Osteoblast (primary cell): ENCODE measurements around the gene MAD1L1. TPM values are rescaled to one million over a fixed set of nuclear protein-coding genes. Genes with fewer than 3 reads are reported as not detected.
"Not testable (repeated sequence)": the region's sequence is repeated elsewhere in the genome, so short reads cannot be mapped to it uniquely, and the experiment has no call there.

Experiments
- DNase-seq: peaks from one replicate; pipeline ENCODE4 v3.0.0; 2011; ENCODE audit warnings: low spot score, mixed read lengths; ENCODE audit not compliant: insufficient read length; ENCODE audit errors: missing footprints
- H2AFZ ChIP-seq: 2 replicates; pipeline ENCODE4 v1.6.0; 2011; ENCODE audit warnings: mild to moderate bottlenecking, low read length
- H3K27ac ChIP-seq: 2 replicates; pipeline ENCODE4 v1.5.1; 2011; ENCODE audit warnings: mild to moderate bottlenecking, low read depth, low read length, moderate library complexity
- H3K27me3 ChIP-seq: 2 replicates; pipeline ENCODE4 v1.6.0; 2012; ENCODE audit warnings: mild to moderate bottlenecking, control low read depth, inconsistent platforms, low read length, moderate library complexity; ENCODE audit not compliant: insufficient read depth
- H3K36me3 ChIP-seq: 2 replicates; pipeline ENCODE4 v1.5.1; 2011; ENCODE audit warnings: mild to moderate bottlenecking, low read length, control low read depth, moderate library complexity; ENCODE audit not compliant: insufficient read depth
- H3K4me1 ChIP-seq: 2 replicates; pipeline ENCODE4 v1.5.1; 2011; ENCODE audit warnings: mild to moderate bottlenecking, low read length, control low read depth, moderate library complexity; ENCODE audit not compliant: insufficient read depth
- H3K4me2 ChIP-seq: 2 replicates; pipeline ENCODE4 v1.6.0; 2011; ENCODE audit warnings: mild to moderate bottlenecking, low read length; ENCODE audit not compliant: insufficient read depth
- H3K4me3 ChIP-seq: fragments of 200-600 bp; sonication (generic); 3 replicates; pipeline ENCODE4 v1.5.1; 2012; ENCODE audit warnings: mild to moderate bottlenecking, low read length, inconsistent platforms; ENCODE audit not compliant: insufficient read depth
- H3K79me2 ChIP-seq: 2 replicates; pipeline ENCODE4 v1.6.0; 2012; ENCODE audit warnings: mild to moderate bottlenecking, low read length, control low read depth, inconsistent platforms; ENCODE audit not compliant: insufficient read depth
- H3K9me3 ChIP-seq: 2 replicates; pipeline ENCODE4 v1.5.1; 2011; ENCODE audit warnings: low read depth, low read length, control low read depth
- H4K20me1 ChIP-seq: 2 replicates; pipeline ENCODE4 v1.6.0; 2012; ENCODE audit warnings: mild to moderate bottlenecking, low read length, control low read depth; ENCODE audit not compliant: insufficient read depth
- CTCF ChIP-seq: IDR thresholded peaks from 2 replicates; pipeline ENCODE4 v1.5.1; 2011; ENCODE audit warnings: mild to moderate bottlenecking, low read depth, low read length, moderate library complexity; ENCODE audit errors: extremely low read depth
- total RNA-seq: library from RNA; depleted of rRNA; stranded (reverse); fragments of >200 nt; gene quantifications from 2 replicates; pipeline ENCODE4 v1.2.3, GENCODE V29; 2012

Gene MAD1L1
- total RNA-seq, 1 donor = 66.2 TPM

- no peak for TF ChIP-seq CTCF
- Histone ChIP-seq H3K4me2 (no peak overlapping the region), H3K27me3 (no peaks in the 10 kb centered on the region), H2AFZ (no peak overlapping the region), H3K4me3 (no peak overlapping the region), H3K79me2 (no peaks in the 10 kb centered on the region), H3K27ac (no peak overlapping the region), H4K20me1 (peaks cover 2% of the 10 kb centered on the region), H3K36me3 (no peaks in the 10 kb centered on the region), H3K4me1 (no peaks in the 10 kb centered on the region), H3K9me3 (no peaks in the 10 kb centered on the region)
- DNase-seq = peak; percentile 79
Observed at GRCh38 chr7:2038931-2039728, 193.6 kb downstream of the MAD1L1 start.

GRCh38 chr7:2037808-2038522, 194.8 kb downstream of the MAD1L1 start:
- Histone ChIP-seq H2AFZ (no peak overlapping the region), H3K36me3 (no peaks in the 10 kb centered on the region), H3K4me3 (no peak overlapping the region), H4K20me1 (peaks cover 2% of the 10 kb centered on the region), H3K4me1 (no peaks in the 10 kb centered on the region), H3K79me2 (no peaks in the 10 kb centered on the region), H3K27me3 (no peaks in the 10 kb centered on the region), H3K27ac (no peak overlapping the region), H3K4me2 (peak overlapping the region; percentile 14), H3K9me3 (no peaks in the 10 kb centered on the region)
- no peak for TF ChIP-seq CTCF
- peak; percentile 23 for DNase-seq

DNA sequence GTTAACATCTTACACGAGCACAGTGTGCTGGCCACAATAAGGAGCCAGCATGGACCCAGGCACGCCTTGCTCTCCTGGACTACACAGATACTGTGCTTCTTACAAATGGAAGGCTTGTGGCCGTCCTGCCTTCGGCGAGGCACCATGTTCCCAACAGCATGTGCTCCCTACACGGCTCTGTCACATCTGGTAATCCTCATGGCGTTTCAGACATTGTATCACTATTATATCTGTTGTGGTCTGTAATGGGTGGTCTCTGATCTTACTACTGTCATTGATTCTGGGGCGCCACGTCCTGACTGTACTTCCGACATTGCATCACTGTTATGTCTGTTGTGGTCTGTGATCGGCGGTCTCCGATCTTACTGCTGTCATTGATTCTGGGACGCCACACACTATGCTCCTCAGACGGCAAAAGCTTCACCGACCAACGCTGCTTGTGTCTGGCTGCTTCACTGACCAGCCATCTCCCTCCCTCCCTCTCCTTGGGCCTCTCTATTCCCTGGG, 195.4 kb downstream of the MAD1L1 start:
- no peaks in the 10 kb centered on the region for H3K36me3 ChIP-seq
- DNase-seq = peak; percentile 43
- no peaks in the 10 kb centered on the region for H3K4me1 ChIP-seq
- no peak overlapping the region for H2AFZ ChIP-seq
- peaks cover 2% of the 10 kb centered on the region for H4K20me1 ChIP-seq
- H3K27ac ChIP-seq = no peak overlapping the region
- no peak for TF ChIP-seq CTCF
- H3K4me3 ChIP-seq = no peak overlapping the region
- H3K9me3 ChIP-seq = no peaks in the 10 kb centered on the region
- H3K4me2 ChIP-seq = peak overlapping the region; percentile 14
- H3K27me3 ChIP-seq = no peaks in the 10 kb centered on the region
- no peaks in the 10 kb centered on the region for H3K79me2 ChIP-seq

DNA sequence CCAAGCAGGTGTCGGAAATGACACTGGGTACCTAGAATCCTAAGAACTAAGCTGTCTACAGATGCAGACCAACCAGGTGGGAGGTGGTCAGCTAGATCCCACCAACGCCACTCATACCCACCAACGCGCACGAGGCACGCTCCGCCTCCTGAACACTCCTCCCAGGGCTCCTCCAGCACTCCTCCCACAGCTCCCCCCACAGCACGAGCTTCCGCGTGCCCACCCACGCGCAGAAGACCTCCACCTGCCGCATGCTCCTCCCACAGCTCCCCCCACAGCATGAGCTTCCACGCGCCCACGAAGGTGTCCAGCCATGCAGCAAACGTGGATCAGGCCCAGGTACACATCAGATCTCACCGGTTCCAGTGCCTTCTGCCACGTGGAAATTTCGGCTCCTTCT, 196.0 kb downstream of the MAD1L1 start:
- H3K27ac ChIP-seq = no peak overlapping the region
- no peak overlapping the region for H3K4me2 ChIP-seq
- TF ChIP-seq CTCF = no peak
- peaks cover under 1% of the 10 kb centered on the region for H4K20me1 ChIP-seq
- H3K27me3 ChIP-seq = no peaks in the 10 kb centered on the region
- no peak overlapping the region for H2AFZ ChIP-seq
- no peaks in the 10 kb centered on the region for H3K4me1 ChIP-seq
- H3K9me3 ChIP-seq = no peaks in the 10 kb centered on the region
- DNase-seq = peak; percentile 50
- H3K4me3 ChIP-seq = no peak overlapping the region
- no peaks in the 10 kb centered on the region for H3K36me3 ChIP-seq
- no peaks in the 10 kb centered on the region for H3K79me2 ChIP-seq

GRCh38 chr7:2036201-2036600, 196.5 kb downstream of the MAD1L1 start:
- not testable (repeated sequence) for H4K20me1 ChIP-seq, DNase-seq, H3K79me2 ChIP-seq, H3K36me3 ChIP-seq, H3K4me3 ChIP-seq, H3K27me3 ChIP-seq, H3K4me2 ChIP-seq, H3K9me3 ChIP-seq, H2AFZ ChIP-seq, H3K27ac ChIP-seq, H3K4me1 ChIP-seq
